SK-N-SH (cell line): ENCODE results near the gene IFNA5. TPM values are rescaled to one million over a fixed set of nuclear protein-coding genes. Genes with fewer than 3 reads are reported as not detected.

Source experiments
- CTCF ChIA-PET: fragments of 300-600, 350-600 bp; formaldehyde crosslinking; extraction: SDS; loops from one replicate; lab custom pipeline; 2021; lab: Yijun Ruan, JAX
- POLR2A ChIA-PET: fragments of 350-600 bp; sonication (Branson Sonifier 250); formaldehyde crosslinking; extraction: SDS; loops from one replicate; lab custom pipeline; 2020; ENCODE audit warnings: antibody characterized with exemption, inconsistent platforms; lab: Yijun Ruan, JAX
- DNase-seq: peaks from one replicate; pipeline ENCODE4 v3.0.0; 2012
- H2AFZ ChIP-seq: fragments of 200-600 bp; sonication (generic); 2 replicates; pipeline ENCODE4 v1.8.1; 2016; ENCODE audit warnings: antibody characterized with exemption, mild to moderate bottlenecking, low read depth
- H3F3A ChIP-seq: fragments of 200-600 bp; sonication (generic); replicated peaks from 2 replicates; pipeline ENCODE3; 2016; ENCODE audit warnings: antibody characterized with exemption, mild to moderate bottlenecking; ENCODE audit not compliant: insufficient read depth
- H3K27ac ChIP-seq, 2 experiments: fragments of 200-500 bp in 1 of 2; fragments of 200-600 bp in 1 of 2; sonication (Bioruptor generic) in 1 of 2; sonication (generic), shearing (Covaris generic) in 1 of 2; 2 replicates each; pipeline versions ENCODE4 v1.5.1 to v1.6.1; 2014 to 2016; ENCODE audit warnings: low read depth in 2 of 2, inconsistent platforms in 1 of 2, low read length in 1 of 2, mild to moderate bottlenecking in 1 of 2, mixed read lengths in 1 of 2
- H3K27me3 ChIP-seq: fragments of 200-600 bp; sonication (generic), shearing (Covaris generic); 2 replicates; pipeline ENCODE4 v1.6.1; 2016; ENCODE audit warnings: mixed run types; ENCODE audit not compliant: insufficient read depth
- H3K36me3 ChIP-seq, 2 experiments: fragments of 200-500 bp in 1 of 2; fragments of 200-600 bp in 1 of 2; sonication (Bioruptor generic) in 1 of 2; sonication (generic) in 1 of 2; replicated peaks in 1 of 2; 2 replicates each; pipeline versions ENCODE3 to v1.5.1; 2014 to 2016; ENCODE audit warnings: low read length in 1 of 2, mild to moderate bottlenecking in 1 of 2; ENCODE audit not compliant: insufficient read depth in 2 of 2, control insufficient read depth in 1 of 2
- H3K4me1 ChIP-seq, 2 experiments: fragments of 200-500 bp in 1 of 2; fragments of 200-600 bp in 1 of 2; sonication (Bioruptor generic) in 1 of 2; sonication (generic), shearing (Covaris generic) in 1 of 2; 2 replicates each; pipeline versions ENCODE4 v1.5.1 to v1.6.1; 2014 to 2016; ENCODE audit warnings: low read depth in 1 of 2, low read length in 1 of 2, mixed run types in 1 of 2; ENCODE audit not compliant: insufficient read depth in 2 of 2, control insufficient read depth in 1 of 2
- H3K4me2 ChIP-seq: fragments of 200-600 bp; sonication (generic), shearing (Covaris generic); 2 replicates; pipeline ENCODE4 v1.6.1; 2017; ENCODE audit warnings: mixed run types
- H3K4me3 ChIP-seq, 2 experiments: fragments of 200-500 bp in 1 of 2; fragments of 200-600 bp in 1 of 2; sonication (Bioruptor generic) in 1 of 2; sonication (generic), shearing (Covaris generic) in 1 of 2; 2 replicates each; pipeline versions ENCODE4 v1.5.1 to v1.8.1; 2014 to 2016; ENCODE audit warnings: low read depth in 2 of 2, inconsistent platforms in 1 of 2, low read length in 1 of 2, mild to moderate bottlenecking in 1 of 2, mixed read lengths in 1 of 2, moderate library complexity in 1 of 2
- H3K79me2 ChIP-seq: fragments of 200-600 bp; sonication (generic); 2 replicates; pipeline ENCODE4 v1.8.1; 2017; ENCODE audit warnings: mild to moderate bottlenecking; ENCODE audit not compliant: insufficient read depth
- H3K9ac ChIP-seq: fragments of 200-600 bp; sonication (generic); 2 replicates; pipeline ENCODE4 v1.6.1; 2017; ENCODE audit warnings: mixed run types
- H3K9me2 ChIP-seq: fragments of 200-600 bp; sonication (generic); 2 replicates; pipeline ENCODE4 v1.6.1; 2017; ENCODE audit warnings: mixed run types
- H3K9me3 ChIP-seq: fragments of 200-600 bp; sonication (generic); 2 replicates; pipeline ENCODE4 v1.6.1; 2017; ENCODE audit warnings: mixed run types, mild to moderate bottlenecking, moderate library complexity
- H4K20me1 ChIP-seq: fragments of 200-600 bp; sonication (generic); 2 replicates; pipeline ENCODE4 v1.6.1; 2017; ENCODE audit warnings: mild to moderate bottlenecking, mixed run types; ENCODE audit not compliant: insufficient read depth
- ELF1 ChIP-seq: IDR thresholded peaks from 2 replicates; pipeline ENCODE4 v1.4.0; 2012
- EP300 ChIP-seq, 2 experiments: IDR thresholded peaks; 2 replicates each; pipeline versions ENCODE4 v1.4.0 to v1.6.1; 2012; ENCODE audit warnings: borderline replicate concordance in 1 of 2, low read depth in 1 of 2, low read length in 1 of 2
- EZH2phosphoT487 ChIP-seq: fragments of 200-600 bp; sonication (generic); IDR thresholded peaks from 2 replicates; pipeline ENCODE4 v1.6.1; 2017; ENCODE audit warnings: low read depth, mixed run types, mild to moderate bottlenecking, antibody characterized with exemption, moderate library complexity, borderline replicate concordance
- FOXM1 ChIP-seq: IDR thresholded peaks from 2 replicates; pipeline ENCODE4 v1.4.0; 2012; ENCODE audit warnings: low read depth, mild to moderate bottlenecking
- RAD21 ChIP-seq: IDR thresholded peaks from 2 replicates; pipeline ENCODE4 v1.6.1; 2012; ENCODE audit warnings: mild to moderate bottlenecking, low read length
- RXRA ChIP-seq: IDR thresholded peaks from 2 replicates; pipeline ENCODE4 v1.4.0; 2012; ENCODE audit warnings: low read depth, mild to moderate bottlenecking, borderline replicate concordance
- TAF1 ChIP-seq: IDR thresholded peaks from 2 replicates; pipeline ENCODE4 v1.6.1; 2012; ENCODE audit warnings: low read depth, mild to moderate bottlenecking, low read length, moderate library complexity, borderline replicate concordance
- TEAD4 ChIP-seq: IDR thresholded peaks from 2 replicates; pipeline ENCODE4 v1.4.0; 2012; ENCODE audit warnings: mild to moderate bottlenecking, borderline replicate concordance; ENCODE audit not compliant: insufficient read depth
- YY1 ChIP-seq: IDR thresholded peaks from 2 replicates; pipeline ENCODE4 v1.4.0; 2012; ENCODE audit warnings: low read depth, mild to moderate bottlenecking
- WGBS: methylation state at CpG from one replicate; pipeline ENCODE4 v1.1.6; 2017; ENCODE audit warnings: low lambda C conversion rate; 5-methylcytosine and 5-hydroxymethylcytosine counted together
- polyA plus RNA-seq, 3 experiments: library from polyadenylated mRNA; depleted of rRNA; stranded (reverse); fragments of >200 nt; gene quantifications; 2 replicates each; pipeline ENCODE4 v1.2.3, GENCODE V29; 2012
- TF ChIP-seq, protein P1 (sequence below): IDR thresholded peaks from 2 replicates; pipeline ENCODE4 v1.4.0; 2012; ENCODE audit warnings: low read depth, borderline replicate concordance
- TF ChIP-seq, protein P2 (sequence below): IDR thresholded peaks from 2 replicates; pipeline ENCODE4 v1.4.0; 2012; ENCODE audit warnings: low read depth, borderline replicate concordance
- TF ChIP-seq, protein P3 (sequence below): fragments of 200-600 bp; sonication (generic); IDR thresholded peaks from 2 replicates; pipeline ENCODE4 v1.6.1; 2017; ENCODE audit warnings: antibody characterized with exemption, mild to moderate bottlenecking, moderate library complexity
- TF ChIP-seq, protein P4 (sequence below): IDR thresholded peaks from 2 replicates; pipeline ENCODE4 v1.4.0; 2012; ENCODE audit warnings: low read depth
- TF ChIP-seq, protein P5 (sequence below): fragments of 150-350 bp; IDR thresholded peaks from 2 replicates; pipeline ENCODE4 v1.6.1; 2017; ENCODE audit warnings: antibody characterized with exemption, low read length, low read depth, borderline replicate concordance

The IFNA5 gene
- polyA plus RNA-seq, 1 of the 3 experiments (the other 2 are of a cell fraction), result not detected

DNA sequence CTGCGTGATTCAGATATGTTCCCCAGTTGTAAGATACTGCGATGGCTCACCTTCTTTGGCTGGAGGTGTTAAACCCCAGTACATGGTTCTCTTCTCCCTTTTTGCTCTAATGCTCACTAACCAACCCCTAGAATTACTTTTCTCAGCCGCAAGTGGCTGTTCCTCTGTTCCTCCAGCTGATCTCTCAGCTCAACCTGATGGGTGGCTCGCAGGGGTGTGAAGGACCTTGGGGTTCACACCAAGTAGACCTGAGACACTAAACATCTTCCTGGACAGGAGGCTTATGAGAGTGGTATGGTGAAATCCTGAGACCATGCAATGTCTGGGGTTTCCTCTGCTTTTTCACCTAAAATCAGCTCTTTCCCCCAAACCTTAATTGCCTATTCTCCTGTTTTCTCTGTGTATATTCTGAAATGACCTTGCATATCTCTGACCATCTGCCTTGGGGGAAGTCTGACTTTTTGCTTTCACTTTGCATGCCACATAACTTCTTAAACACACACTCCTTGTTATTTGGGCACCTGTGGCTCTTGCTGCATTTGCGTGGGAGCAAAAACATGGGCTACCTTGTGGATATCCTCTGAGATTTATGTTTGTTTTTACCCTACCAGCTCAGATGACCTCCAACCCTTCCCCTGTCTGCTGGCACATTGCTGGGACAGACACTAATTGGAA is 49.4 kb downstream of the IFNA5 start:
- ChIA-PET POLR2A (no interaction called here), CTCF (no interaction called here)
- Histone ChIP-seq H3K9ac (no peak overlapping the region), H3F3A (no peaks in the 10 kb centered on the region), H3K4me1 (no peaks in the 10 kb centered on the region), H3K27ac (no peak overlapping the region), H3K9me2 (no peaks in the 10 kb centered on the region), H3K4me3 (no peak overlapping the region), H4K20me1 (no peaks in the 10 kb centered on the region), H3K36me3 (no peaks in the 10 kb centered on the region), H3K79me2 (no peaks in the 10 kb centered on the region), H3K9me3 (no peaks in the 10 kb centered on the region)
- TF ChIP-seq, protein P1, sequence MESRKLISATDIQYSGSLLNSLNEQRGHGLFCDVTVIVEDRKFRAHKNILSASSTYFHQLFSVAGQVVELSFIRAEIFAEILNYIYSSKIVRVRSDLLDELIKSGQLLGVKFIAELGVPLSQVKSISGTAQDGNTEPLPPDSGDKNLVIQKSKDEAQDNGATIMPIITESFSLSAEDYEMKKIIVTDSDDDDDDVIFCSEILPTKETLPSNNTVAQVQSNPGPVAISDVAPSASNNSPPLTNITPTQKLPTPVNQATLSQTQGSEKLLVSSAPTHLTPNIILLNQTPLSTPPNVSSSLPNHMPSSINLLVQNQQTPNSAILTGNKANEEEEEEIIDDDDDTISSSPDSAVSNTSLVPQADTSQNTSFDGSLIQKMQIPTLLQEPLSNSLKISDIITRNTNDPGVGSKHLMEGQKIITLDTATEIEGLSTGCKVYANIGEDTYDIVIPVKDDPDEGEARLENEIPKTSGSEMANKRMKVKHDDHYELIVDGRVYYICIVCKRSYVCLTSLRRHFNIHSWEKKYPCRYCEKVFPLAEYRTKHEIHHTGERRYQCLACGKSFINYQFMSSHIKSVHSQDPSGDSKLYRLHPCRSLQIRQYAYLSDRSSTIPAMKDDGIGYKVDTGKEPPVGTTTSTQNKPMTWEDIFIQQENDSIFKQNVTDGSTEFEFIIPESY, result no peak
- TF ChIP-seq, protein P2, sequence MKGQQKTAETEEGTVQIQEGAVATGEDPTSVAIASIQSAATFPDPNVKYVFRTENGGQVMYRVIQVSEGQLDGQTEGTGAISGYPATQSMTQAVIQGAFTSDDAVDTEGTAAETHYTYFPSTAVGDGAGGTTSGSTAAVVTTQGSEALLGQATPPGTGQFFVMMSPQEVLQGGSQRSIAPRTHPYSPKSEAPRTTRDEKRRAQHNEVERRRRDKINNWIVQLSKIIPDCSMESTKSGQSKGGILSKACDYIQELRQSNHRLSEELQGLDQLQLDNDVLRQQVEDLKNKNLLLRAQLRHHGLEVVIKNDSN, result no peak
- TF ChIP-seq, protein P3, sequence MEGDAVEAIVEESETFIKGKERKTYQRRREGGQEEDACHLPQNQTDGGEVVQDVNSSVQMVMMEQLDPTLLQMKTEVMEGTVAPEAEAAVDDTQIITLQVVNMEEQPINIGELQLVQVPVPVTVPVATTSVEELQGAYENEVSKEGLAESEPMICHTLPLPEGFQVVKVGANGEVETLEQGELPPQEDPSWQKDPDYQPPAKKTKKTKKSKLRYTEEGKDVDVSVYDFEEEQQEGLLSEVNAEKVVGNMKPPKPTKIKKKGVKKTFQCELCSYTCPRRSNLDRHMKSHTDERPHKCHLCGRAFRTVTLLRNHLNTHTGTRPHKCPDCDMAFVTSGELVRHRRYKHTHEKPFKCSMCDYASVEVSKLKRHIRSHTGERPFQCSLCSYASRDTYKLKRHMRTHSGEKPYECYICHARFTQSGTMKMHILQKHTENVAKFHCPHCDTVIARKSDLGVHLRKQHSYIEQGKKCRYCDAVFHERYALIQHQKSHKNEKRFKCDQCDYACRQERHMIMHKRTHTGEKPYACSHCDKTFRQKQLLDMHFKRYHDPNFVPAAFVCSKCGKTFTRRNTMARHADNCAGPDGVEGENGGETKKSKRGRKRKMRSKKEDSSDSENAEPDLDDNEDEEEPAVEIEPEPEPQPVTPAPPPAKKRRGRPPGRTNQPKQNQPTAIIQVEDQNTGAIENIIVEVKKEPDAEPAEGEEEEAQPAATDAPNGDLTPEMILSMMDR, result no peak
- no peak for TF ChIP-seq RXRA
- no peak for TF ChIP-seq ELF1
- no peak for TF ChIP-seq YY1
- no peak for TF ChIP-seq TEAD4
- TF ChIP-seq RAD21, result no peak
- TF ChIP-seq, protein P4, sequence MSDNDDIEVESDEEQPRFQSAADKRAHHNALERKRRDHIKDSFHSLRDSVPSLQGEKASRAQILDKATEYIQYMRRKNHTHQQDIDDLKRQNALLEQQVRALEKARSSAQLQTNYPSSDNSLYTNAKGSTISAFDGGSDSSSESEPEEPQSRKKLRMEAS, result no peak
- no peak for TF ChIP-seq TAF1
- TF ChIP-seq EP300 (IDR thresholded peaks at IDR 0.05; ENCODE audit: borderline replicate concordance in 1 of 2, low read depth in 1 of 2, low read length in 1 of 2), result no peak
- TF ChIP-seq, protein P5, sequence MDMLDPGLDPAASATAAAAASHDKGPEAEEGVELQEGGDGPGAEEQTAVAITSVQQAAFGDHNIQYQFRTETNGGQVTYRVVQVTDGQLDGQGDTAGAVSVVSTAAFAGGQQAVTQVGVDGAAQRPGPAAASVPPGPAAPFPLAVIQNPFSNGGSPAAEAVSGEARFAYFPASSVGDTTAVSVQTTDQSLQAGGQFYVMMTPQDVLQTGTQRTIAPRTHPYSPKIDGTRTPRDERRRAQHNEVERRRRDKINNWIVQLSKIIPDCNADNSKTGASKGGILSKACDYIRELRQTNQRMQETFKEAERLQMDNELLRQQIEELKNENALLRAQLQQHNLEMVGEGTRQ, result no peak
- no peak for TF ChIP-seq FOXM1
- no peak for TF ChIP-seq EZH2phosphoT487
- TF ChIP-seq, all 33 proteins: peak for 0
- Histone ChIP-seq H3K4me2 (no peak overlapping the region), H3K27me3 (peaks cover 10% of the 10 kb centered on the region; the same call in 1 of the 2 replicates), H2AFZ (no peak overlapping the region)
- WGBS, result 15% methylated on average over 5 of the region's 5 CpGs
- no peak for DNase-seq

Other genes starting within 250 kb of the IFNA5 start
- not detected in 2 replicates for gene IFNB1, start 227.4 kb downstream of the IFNA5 start, polyA plus RNA-seq (2012; rRNA removed)
- gene IFNW1, start 163.5 kb downstream of the IFNA5 start, polyA plus RNA-seq (2012; rRNA removed), result not detected in 2 replicates
- not detected in 2 replicates for gene IFNA21, start 138.7 kb downstream of the IFNA5 start, polyA plus RNA-seq (2012; rRNA removed)
- not detected in 2 replicates for gene IFNA4, start 117.7 kb downstream of the IFNA5 start, polyA plus RNA-seq (2012; rRNA removed)
- gene IFNA7, start 103.1 kb downstream of the IFNA5 start, polyA plus RNA-seq (2012; rRNA removed), result not detected in 2 replicates
- gene IFNA10, start 98.2 kb downstream of the IFNA5 start, polyA plus RNA-seq (2012; rRNA removed), result not detected in 2 replicates
- gene IFNA16, start 88.0 kb downstream of the IFNA5 start, polyA plus RNA-seq (2012; rRNA removed), result not detected in 2 replicates
- gene IFNA17, start 77.1 kb downstream of the IFNA5 start, polyA plus RNA-seq (2012; rRNA removed), result not detected in 2 replicates
- gene IFNA14, start 65.3 kb downstream of the IFNA5 start, polyA plus RNA-seq (2012; rRNA removed), result not detected in 2 replicates
- gene KLHL9, start 30.1 kb upstream of the IFNA5 start, polyA plus RNA-seq (2012; rRNA removed), result 6.8 and 8.8 TPM in 2 replicates
- gene IFNA6, start 45.6 kb upstream of the IFNA5 start, polyA plus RNA-seq (2012; rRNA removed), result not detected in 2 replicates
- gene IFNA13, start 62.7 kb upstream of the IFNA5 start, polyA plus RNA-seq (2012; rRNA removed), result not detected in 2 replicates
- gene IFNA2, start 80.1 kb upstream of the IFNA5 start, polyA plus RNA-seq (2012; rRNA removed), result not detected in 2 replicates
- gene IFNA8, start 103.8 kb upstream of the IFNA5 start, polyA plus RNA-seq (2012; rRNA removed), result not detected in 2 replicates
- gene IFNA1, start 135.1 kb upstream of the IFNA5 start, polyA plus RNA-seq (2012; rRNA removed), result not detected in 2 replicates
- 0.05 and 0.08 TPM in 2 replicates for gene IFNE, start 177.0 kb upstream of the IFNA5 start, polyA plus RNA-seq (2012; rRNA removed)